HG02588 (cell line): ENCODE measurements around the gene ABHD13.

Experiments used
- ATAC-seq: cut with Tn5 transposase; IDR thresholded peaks from one replicate; pipeline ENCODE4 v1.9.1; 2021; ENCODE audit warnings: mild to moderate bottlenecking, moderate library complexity; ENCODE audit not compliant: unreplicated experiment

Gene ABHD13

DNA sequence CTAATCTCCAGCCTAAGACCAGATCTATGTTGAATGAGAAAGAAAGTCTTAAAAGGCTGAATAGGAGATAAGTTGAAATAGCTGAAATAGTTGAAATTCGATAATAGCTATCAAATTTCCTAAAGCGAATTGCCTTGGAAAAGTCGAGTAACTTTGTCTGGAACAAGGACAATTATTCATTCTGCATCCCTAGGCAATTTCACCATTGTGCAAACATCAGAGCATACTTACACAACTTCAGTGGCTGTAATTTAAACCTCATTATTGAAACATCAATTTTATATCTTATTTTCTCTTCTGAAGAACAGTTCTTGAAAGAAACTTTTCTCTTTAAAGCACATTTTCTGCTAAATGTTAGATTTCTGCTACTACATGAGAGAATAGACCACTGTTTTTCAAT lies 64.9 kb downstream of the ABHD13 start:
- no peak for ATAC-seq
